IMR-90 (cell line): ENCODE results near the gene NEK11. TPM values are rescaled to one million over a fixed set of nuclear protein-coding genes. Genes with fewer than 3 reads are reported as not detected.

Source experiments
- ATAC-seq: fragments of 200-7000 bp; cut with Tn5 transposase; 2 replicates; pipeline ENCODE4 v1.9.1; 2020; ENCODE audit warnings: low read depth, mild to moderate bottlenecking, moderate library complexity
- BruUV-seq: library from RNA; stranded (reverse); fragments of 400-500 nt; replicated peaks from 2 replicates; lab custom pipeline; 2021; lab: Mats Ljungman, UMichigan
- CTCF ChIA-PET: fragments of 300-600 bp; formaldehyde crosslinking; extraction: SDS; loops from one replicate; lab custom pipeline; 2021; ENCODE audit warnings: antibody characterized with exemption; lab: Yijun Ruan, JAX
- POLR2A ChIA-PET: fragments of 300-600 bp; sonication (Branson Sonifier 250); formaldehyde crosslinking; loops from one replicate; lab custom pipeline; 2022; ENCODE audit warnings: antibody characterized with exemption; ENCODE audit not compliant: unreplicated experiment; lab: Charles Lee
- DNase-seq: peaks from one replicate; pipeline ENCODE4 v3.0.0; 2013
- H2AFZ ChIP-seq: replicated peaks from 2 replicates; pipeline ENCODE3; 2013; ENCODE audit warnings: low read length, mild to moderate bottlenecking; ENCODE audit not compliant: poor library complexity
- H2AK5ac ChIP-seq: 2 replicates; pipeline ENCODE4 v1.6.1; 2013; ENCODE audit warnings: low read depth, low read length, inconsistent platforms
- H2AK9ac ChIP-seq: replicated peaks from 2 replicates; pipeline ENCODE3; 2013; ENCODE audit warnings: mild to moderate bottlenecking, low read depth, low read length, moderate library complexity; ENCODE audit not compliant: poor library complexity
- H2BK120ac ChIP-seq: 2 replicates; pipeline ENCODE4 v1.6.1; 2013; ENCODE audit warnings: low read depth, low read length, inconsistent platforms
- H2BK15ac ChIP-seq: 3 replicates; pipeline ENCODE4 v1.6.1; 2013; ENCODE audit warnings: low read depth, low read length, inconsistent platforms
- H2BK20ac ChIP-seq: 2 replicates; pipeline ENCODE4 v1.6.1; 2013; ENCODE audit warnings: low read depth, mild to moderate bottlenecking, inconsistent platforms, low read length, moderate library complexity
- H2BK5ac ChIP-seq: 2 replicates; pipeline ENCODE4 v1.6.1; 2013; ENCODE audit warnings: mild to moderate bottlenecking, low read depth, low read length, inconsistent platforms; ENCODE audit not compliant: poor library complexity, severe bottlenecking
- H3K14ac ChIP-seq: replicated peaks from 2 replicates; pipeline ENCODE4 v1.6.1; 2013; ENCODE audit warnings: low read depth, low read length, inconsistent platforms
- H3K18ac ChIP-seq: 2 replicates; pipeline ENCODE4 v1.6.1; 2013; ENCODE audit warnings: low read depth, low read length, control low read depth
- H3K23ac ChIP-seq: 2 replicates; pipeline ENCODE4 v1.6.1; 2013; ENCODE audit warnings: low read depth, low read length, inconsistent platforms
- H3K27ac ChIP-seq: 2 replicates; pipeline ENCODE4 v1.5.1; 2013; ENCODE audit warnings: mild to moderate bottlenecking, control low read depth, low read length; ENCODE audit not compliant: insufficient read depth
- H3K27me3 ChIP-seq: 2 replicates; pipeline ENCODE4 v1.6.1; 2013; ENCODE audit warnings: low read length; ENCODE audit not compliant: control insufficient read depth, insufficient read depth
- H3K36me3 ChIP-seq: 2 replicates; pipeline ENCODE4 v1.6.1; 2013; ENCODE audit warnings: low read length, mixed read lengths; ENCODE audit not compliant: control insufficient read depth, insufficient read depth
- H3K4ac ChIP-seq: 2 replicates; pipeline ENCODE4 v1.6.1; 2013; ENCODE audit warnings: low read depth, low read length, inconsistent platforms
- H3K4me1 ChIP-seq: 2 replicates; pipeline ENCODE4 v1.6.1; 2013; ENCODE audit warnings: low read length, mixed read lengths; ENCODE audit not compliant: control insufficient read depth, insufficient read depth
- H3K4me2 ChIP-seq: 2 replicates; pipeline ENCODE4 v1.6.1; 2013; ENCODE audit warnings: low read depth, mild to moderate bottlenecking, control low read depth, low read length, moderate library complexity
- H3K4me3 ChIP-seq: 2 replicates; pipeline ENCODE4 v1.5.1; 2013; ENCODE audit warnings: low read depth, mild to moderate bottlenecking, control low read depth, low read length, moderate library complexity; ENCODE audit not compliant: insufficient read depth
- H3K56ac ChIP-seq: 2 replicates; pipeline ENCODE4 v1.6.1; 2013; ENCODE audit warnings: low read length, inconsistent platforms; ENCODE audit not compliant: insufficient read depth; ENCODE audit errors: extremely low read depth
- H3K79me1 ChIP-seq, 2 experiments: 2 replicates each; pipeline ENCODE4 v1.6.1; 2013; ENCODE audit warnings: low read length in 2 of 2, inconsistent platforms in 1 of 2, low read depth in 1 of 2
- H3K9ac ChIP-seq: 2 replicates; pipeline ENCODE4 v1.6.1; 2013; ENCODE audit warnings: low read depth, low read length, control low read depth
- H3K9me1 ChIP-seq: 2 replicates; pipeline ENCODE4 v1.6.1; 2013; ENCODE audit warnings: low read length, inconsistent platforms; ENCODE audit not compliant: insufficient read depth
- H3K9me3 ChIP-seq: 2 replicates; pipeline ENCODE4 v1.6.1; 2013; ENCODE audit warnings: low read length; ENCODE audit not compliant: control insufficient read depth, insufficient read depth
- H4K20me1 ChIP-seq: 2 replicates; pipeline ENCODE4 v1.6.1; 2013; ENCODE audit warnings: low read length, inconsistent platforms; ENCODE audit not compliant: insufficient read depth
- H4K5ac ChIP-seq: 2 replicates; pipeline ENCODE4 v1.6.1; 2013; ENCODE audit warnings: mild to moderate bottlenecking, low read depth, low read length, control low read depth
- H4K8ac ChIP-seq, 2 experiments: 2 replicates each; pipeline ENCODE4 v1.6.1; 2013; ENCODE audit warnings: low read depth in 2 of 2, low read length in 2 of 2, control low read depth in 1 of 2, inconsistent platforms in 1 of 2
- H4K91ac ChIP-seq: 2 replicates; pipeline ENCODE4 v1.6.1; 2013; ENCODE audit warnings: low read depth, low read length, inconsistent platforms; ENCODE audit not compliant: insufficient read depth
- BHLHE40 ChIP-seq: fragments of 150-350 bp; IDR thresholded peaks from 2 replicates; pipeline ENCODE4 v1.6.1; 2016; ENCODE audit warnings: mild to moderate bottlenecking, low read depth, low read length
- CEBPB ChIP-seq: IDR thresholded peaks from 2 replicates; pipeline ENCODE4 v1.6.1; 2012; ENCODE audit warnings: low read depth, low read length, improper control_type of control experiment
- CHD1 ChIP-seq: IDR thresholded peaks from 2 replicates; pipeline ENCODE4 v1.6.1; 2012; ENCODE audit warnings: low read depth, low read length, improper control_type of control experiment
- ELK1 ChIP-seq: fragments of 150-350 bp; IDR thresholded peaks from 2 replicates; pipeline ENCODE4 v1.6.1; 2016; ENCODE audit warnings: low read depth, mild to moderate bottlenecking, low read length, moderate library complexity, borderline replicate concordance
- FOS ChIP-seq: fragments of 150-350 bp; IDR thresholded peaks from 2 replicates; pipeline ENCODE4 v1.6.1; 2016; ENCODE audit warnings: low read depth, low read length
- MAFK ChIP-seq: IDR thresholded peaks from 2 replicates; pipeline ENCODE4 v1.6.1; 2012; ENCODE audit warnings: low read depth, low read length, improper control_type of control experiment
- MAZ ChIP-seq: IDR thresholded peaks from 2 replicates; pipeline ENCODE4 v1.6.1; 2012; ENCODE audit warnings: low read depth, mild to moderate bottlenecking, low read length, improper control_type of control experiment, moderate library complexity, borderline replicate concordance
- MXI1 ChIP-seq: IDR thresholded peaks from 2 replicates; pipeline ENCODE4 v1.6.1; 2012; ENCODE audit warnings: low read depth, mild to moderate bottlenecking, low read length, moderate library complexity, borderline replicate concordance
- NFE2L2 ChIP-seq: fragments of 150-350 bp; IDR thresholded peaks from 2 replicates; pipeline ENCODE4 v1.6.1; 2016; ENCODE audit warnings: low read depth, mild to moderate bottlenecking, low read length
- POLR2A ChIP-seq: IDR thresholded peaks from 2 replicates; pipeline ENCODE4 v1.6.1; 2012; ENCODE audit warnings: mild to moderate bottlenecking, low read depth, low read length
- RAD21 ChIP-seq: IDR thresholded peaks from 2 replicates; pipeline ENCODE4 v1.6.1; 2012; ENCODE audit warnings: low read length, improper control_type of control experiment
- RCOR1 ChIP-seq: IDR thresholded peaks from 2 replicates; pipeline ENCODE4 v1.6.1; 2012; ENCODE audit warnings: mild to moderate bottlenecking, low read length, improper control_type of control experiment; ENCODE audit not compliant: insufficient replicate concordance
- RFX5 ChIP-seq: IDR thresholded peaks from 2 replicates; pipeline ENCODE4 v1.8.0; 2012; ENCODE audit warnings: low read depth, mild to moderate bottlenecking, low read length, moderate library complexity
- SMC3 ChIP-seq: fragments of 150-350 bp; IDR thresholded peaks from 2 replicates; pipeline ENCODE4 v1.6.1; 2016; ENCODE audit warnings: low read depth, mild to moderate bottlenecking, antibody characterized with exemption, low read length, moderate library complexity
- WGBS, 2 experiments: methylation state at CpG; one replicate each; pipeline versions ENCODE4 v1.1.5 to v1.1.7; 2013; ENCODE audit warnings: missing lambda C conversion rate in 2 of 2; ENCODE audit not compliant: insufficient read length in 1 of 2; ENCODE audit errors: extremely low coverage in 2 of 2; 5-methylcytosine and 5-hydroxymethylcytosine counted together
- dilution Hi-C: fragments of 300-500 bp; cut with HindIII; formaldehyde crosslinking; loops from one replicate; pipeline ENCODE4 v1.14.3; 2018; ENCODE audit warnings: low sequenced_read_pairs; ENCODE audit not compliant: unreplicated experiment
- in situ Hi-C: fragments of 300-500 bp; cut with MboI; formaldehyde crosslinking; loops from 3 replicates; pipeline ENCODE4 v1.14.3; 2019; ENCODE audit warnings: low sequenced_read_pairs, inconsistent platforms, mixed read lengths
- intact Hi-C: fragments of 100-400 bp; cut with micrococcal nuclease; formaldehyde crosslinking; loops from 2 replicates; pipeline ENCODE4 v1.10.0; 2022
- polyA plus RNA-seq, 3 experiments: library from polyadenylated mRNA; depleted of rRNA; stranded (reverse); fragments of >200 nt; gene quantifications; 2 replicates each; pipeline ENCODE4 v1.2.3, GENCODE V29; 2012; ENCODE audit warnings: low replicate concordance in 1 of 3
- total RNA-seq: library from RNA; depleted of rRNA; stranded (reverse); fragments of >200 nt; gene quantifications from 2 replicates; pipeline ENCODE4 v1.2.3, GENCODE V29; 2012
- TF ChIP-seq, protein P1 (sequence below): conservative IDR thresholded peaks from 2 replicates; pipeline ENCODE4 v1.5.1; 2012; ENCODE audit warnings: mild to moderate bottlenecking, low read depth, low read length, improper control_type of control experiment
- TF ChIP-seq, protein P2 (sequence below): fragments of 150-350 bp; IDR thresholded peaks from 2 replicates; pipeline ENCODE4 v1.6.1; 2017; ENCODE audit warnings: mild to moderate bottlenecking, antibody characterized with exemption, low read length, low read depth

Gene NEK11
- total and polyA plus RNA-seq, 2 of the 4 experiments (the other 2 are of a cell fraction), result 1.1 to 1.6 TPM

DNA sequence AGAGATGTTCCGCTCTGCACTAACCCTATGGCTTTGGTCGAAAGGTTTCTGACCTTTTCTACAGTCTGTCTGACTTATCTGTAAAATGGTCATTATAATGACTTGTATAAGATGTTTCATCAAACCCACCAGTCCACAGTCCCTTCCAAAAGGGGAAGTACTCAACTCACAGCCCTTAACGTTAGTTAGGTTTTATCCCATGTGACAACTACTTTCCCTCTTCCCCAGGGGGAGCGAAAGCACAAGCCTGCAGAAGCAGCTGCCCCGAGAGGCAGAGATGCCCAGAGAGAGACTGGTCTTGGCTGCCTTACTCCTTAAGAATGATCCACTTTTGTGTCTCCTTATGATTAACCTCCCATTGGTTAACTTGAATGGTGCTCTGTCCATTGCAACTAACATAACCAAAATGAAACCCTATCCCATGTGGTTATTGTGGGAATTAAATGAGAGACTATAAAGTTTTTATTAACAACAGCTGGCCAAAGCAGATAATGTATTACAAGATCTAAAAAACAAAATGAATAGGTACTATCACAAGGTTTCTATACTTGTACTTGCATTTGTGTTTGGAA lies 6.5 kb upstream of the NEK11 start:
- Histone ChIP-seq H3K36me3 (peaks cover 16% of the 10 kb centered on the region), H2BK20ac (no peak overlapping the region), H4K20me1 (no peaks in the 10 kb centered on the region), H4K91ac (no peak overlapping the region), H3K4me1 (no peaks in the 10 kb centered on the region), H3K23ac (no peak overlapping the region), H3K9me3 (no peaks in the 10 kb centered on the region), H2AK9ac (no peak overlapping the region), H3K9me1 (no peaks in the 10 kb centered on the region; the same call in 1 of the 2 replicates), H3K14ac (no peak overlapping the region), H2BK120ac (no peak overlapping the region), H3K18ac (no peak overlapping the region), H3K79me1 (peaks cover 9 to 17% of the 10 kb centered on the region in 2 experiments; a peak in 2 of 4 replicates), H2BK5ac (no peak overlapping the region), H3K27me3 (no peaks in the 10 kb centered on the region), H3K4me3 (no peak overlapping the region), H4K5ac (no peak overlapping the region), H3K9ac (no peak overlapping the region), H3K27ac (no peak overlapping the region), H2AK5ac (no peak overlapping the region), H3K4me2 (no peak overlapping the region), H4K8ac (no peak overlapping the region), H3K56ac (no peak overlapping the region), H2AFZ (no peak overlapping the region), H3K4ac (no peak overlapping the region), H2BK15ac (no peak overlapping the region)
- no CpG with 5 or more reads among the region's 5 CpGs for WGBS, 2 experiments
- dilution Hi-C loops, result no loop called here
- CTCF ChIA-PET, result no interaction called here
- intact Hi-C loops, result no loop called here
- ATAC-seq (no peak), DNase-seq (no peak)
- in situ Hi-C loops, result no loop called here
- BruUV-seq, result no TSS peak
- TF ChIP-seq CEBPB (no peak), RCOR1 (no peak), MAFK (no peak), SMC3 (no peak), ELK1 (no peak), RFX5 (no peak), NFE2L2 (no peak), MXI1 (no peak), MAZ (no peak), POLR2A (no peak), RAD21 (no peak), FOS (no peak), CHD1 (no peak), BHLHE40 (no peak)
- TF ChIP-seq, protein P1, sequence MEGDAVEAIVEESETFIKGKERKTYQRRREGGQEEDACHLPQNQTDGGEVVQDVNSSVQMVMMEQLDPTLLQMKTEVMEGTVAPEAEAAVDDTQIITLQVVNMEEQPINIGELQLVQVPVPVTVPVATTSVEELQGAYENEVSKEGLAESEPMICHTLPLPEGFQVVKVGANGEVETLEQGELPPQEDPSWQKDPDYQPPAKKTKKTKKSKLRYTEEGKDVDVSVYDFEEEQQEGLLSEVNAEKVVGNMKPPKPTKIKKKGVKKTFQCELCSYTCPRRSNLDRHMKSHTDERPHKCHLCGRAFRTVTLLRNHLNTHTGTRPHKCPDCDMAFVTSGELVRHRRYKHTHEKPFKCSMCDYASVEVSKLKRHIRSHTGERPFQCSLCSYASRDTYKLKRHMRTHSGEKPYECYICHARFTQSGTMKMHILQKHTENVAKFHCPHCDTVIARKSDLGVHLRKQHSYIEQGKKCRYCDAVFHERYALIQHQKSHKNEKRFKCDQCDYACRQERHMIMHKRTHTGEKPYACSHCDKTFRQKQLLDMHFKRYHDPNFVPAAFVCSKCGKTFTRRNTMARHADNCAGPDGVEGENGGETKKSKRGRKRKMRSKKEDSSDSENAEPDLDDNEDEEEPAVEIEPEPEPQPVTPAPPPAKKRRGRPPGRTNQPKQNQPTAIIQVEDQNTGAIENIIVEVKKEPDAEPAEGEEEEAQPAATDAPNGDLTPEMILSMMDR, result no peak
- TF ChIP-seq, protein P2, sequence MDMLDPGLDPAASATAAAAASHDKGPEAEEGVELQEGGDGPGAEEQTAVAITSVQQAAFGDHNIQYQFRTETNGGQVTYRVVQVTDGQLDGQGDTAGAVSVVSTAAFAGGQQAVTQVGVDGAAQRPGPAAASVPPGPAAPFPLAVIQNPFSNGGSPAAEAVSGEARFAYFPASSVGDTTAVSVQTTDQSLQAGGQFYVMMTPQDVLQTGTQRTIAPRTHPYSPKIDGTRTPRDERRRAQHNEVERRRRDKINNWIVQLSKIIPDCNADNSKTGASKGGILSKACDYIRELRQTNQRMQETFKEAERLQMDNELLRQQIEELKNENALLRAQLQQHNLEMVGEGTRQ, result no peak
- POLR2A ChIA-PET, result no interaction called here
